NCI-H2196 (cell line): Measurements from ENCODE around the gene DDHD1.
"Not testable (repeated sequence)": the region's sequence is repeated elsewhere in the genome, so short reads cannot be mapped to it uniquely, and the experiment has no call there.

ENCODE experiments used
- DNase-seq: peaks from one replicate; lab custom pipeline; 2025; ENCODE audit not compliant: unreplicated experiment; lab: John Stamatoyannopoulos, UW

The DDHD1 gene

DNA sequence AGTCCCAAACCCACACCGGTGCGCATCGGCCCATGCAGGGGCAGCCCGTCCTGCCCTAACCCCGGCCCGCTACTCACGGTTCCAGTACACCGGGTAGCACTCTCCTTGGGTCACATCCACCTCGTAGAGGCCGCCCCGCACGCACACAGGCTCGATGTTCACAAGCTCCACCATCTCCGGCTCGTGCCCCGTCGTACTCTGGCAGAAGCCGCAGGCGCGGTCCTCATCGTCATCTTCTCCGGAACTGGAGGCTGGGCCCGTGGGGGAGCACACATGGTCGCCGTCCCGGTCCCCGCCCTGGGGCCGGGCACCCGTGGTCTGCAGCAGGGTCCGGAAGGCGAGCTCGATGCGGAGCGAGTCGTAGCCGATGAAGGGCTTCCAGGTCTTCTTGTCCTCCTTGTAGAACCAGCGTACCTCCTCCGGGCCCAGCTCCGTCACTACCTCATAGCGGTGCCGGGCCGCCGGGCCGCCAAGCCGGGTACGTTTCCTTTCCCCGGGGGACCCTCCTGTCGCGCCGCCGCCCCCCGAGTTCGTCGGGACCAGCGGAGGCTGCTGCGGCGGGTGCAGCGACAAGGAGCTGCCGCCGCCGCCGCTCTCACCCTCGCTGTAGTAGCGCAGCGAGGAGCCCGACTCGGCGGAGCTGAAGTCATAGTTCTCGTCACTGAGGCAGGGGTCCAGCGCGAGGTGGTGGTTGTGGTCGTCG, 788 bp downstream of the DDHD1 start:
- no peak for DNase-seq

DNA sequence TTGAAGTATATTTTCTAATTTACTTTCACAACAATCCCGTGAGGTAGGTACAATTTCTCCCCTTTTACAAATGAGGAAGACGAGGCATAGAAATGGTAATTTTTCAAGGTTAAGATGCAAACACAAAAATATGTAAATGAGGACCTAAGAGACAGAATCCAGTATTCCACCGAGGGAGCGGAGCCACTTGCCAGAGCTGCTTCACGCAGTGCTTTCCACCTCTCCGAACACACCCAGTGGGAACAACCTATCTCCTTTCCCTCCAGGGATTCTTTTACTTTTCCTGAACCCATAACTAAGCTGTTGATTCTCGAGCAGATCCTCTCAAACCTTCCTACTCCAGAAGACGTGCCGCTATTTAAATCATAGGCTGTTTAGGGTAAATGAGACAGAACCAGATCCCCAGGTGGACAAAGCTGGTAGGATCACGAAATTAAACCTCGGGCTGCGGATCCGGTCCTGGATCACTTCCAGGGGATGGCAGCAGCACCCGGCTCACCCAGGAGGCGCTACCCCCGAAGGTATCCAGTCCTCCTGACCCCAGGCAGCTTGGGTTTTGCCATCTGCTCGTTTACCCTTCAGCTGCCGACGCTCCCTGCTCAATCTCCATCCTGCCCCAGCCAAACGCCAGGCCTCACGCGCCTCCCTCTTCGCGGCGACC, 1.5 kb downstream of the DDHD1 start:
- peak; percentile 39 for DNase-seq

DNA sequence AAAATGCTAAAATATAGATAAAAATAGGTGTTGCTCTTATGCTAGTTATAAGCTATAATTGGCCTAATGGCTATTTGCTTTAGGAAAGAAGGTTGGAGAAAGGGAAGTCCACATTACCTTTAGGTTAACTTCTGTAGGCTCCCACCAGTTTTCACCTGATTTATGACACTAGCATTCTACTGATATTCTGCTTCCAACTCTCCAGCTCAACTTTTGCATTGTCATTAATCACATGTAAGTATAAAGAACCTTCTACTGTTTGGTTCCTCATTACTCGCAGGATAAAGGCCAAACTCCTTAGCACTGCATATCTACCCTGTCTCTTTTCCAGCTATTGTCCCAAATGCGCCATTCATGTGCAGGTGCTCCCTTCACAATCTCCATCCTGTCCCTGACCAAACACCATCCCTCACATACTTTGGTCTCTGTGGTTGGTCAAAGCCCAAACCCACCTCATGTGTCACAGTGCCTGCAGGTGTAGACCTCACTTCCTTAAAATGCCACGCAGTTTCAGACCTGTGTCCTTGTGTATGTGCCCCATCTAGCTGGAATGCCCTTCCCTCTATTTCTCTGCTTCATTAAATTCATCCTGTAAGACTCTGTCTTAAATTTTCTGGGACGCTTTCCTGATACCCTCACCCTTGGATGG, 3.3 kb downstream of the DDHD1 start:
- DNase-seq: no peak

DNA sequence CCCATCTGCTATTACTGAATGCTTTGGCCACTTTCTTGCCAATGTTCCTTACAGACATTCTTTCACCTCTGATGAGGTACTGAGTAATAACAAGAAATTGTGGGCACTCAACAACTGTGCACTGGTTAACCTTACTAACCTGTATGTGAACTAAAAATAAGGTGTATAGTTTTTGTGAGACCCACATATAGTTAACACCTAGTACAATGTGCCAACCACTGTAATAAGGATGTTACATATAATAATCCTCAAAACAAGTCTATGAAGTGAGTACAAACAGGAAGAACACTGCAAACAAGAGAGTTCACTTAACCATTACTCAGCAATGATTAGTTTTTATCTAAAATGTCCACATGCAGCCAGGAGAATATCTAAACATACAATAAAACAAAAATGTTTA, 4.5 kb downstream of the DDHD1 start:
- DNase-seq: no peak

DNA sequence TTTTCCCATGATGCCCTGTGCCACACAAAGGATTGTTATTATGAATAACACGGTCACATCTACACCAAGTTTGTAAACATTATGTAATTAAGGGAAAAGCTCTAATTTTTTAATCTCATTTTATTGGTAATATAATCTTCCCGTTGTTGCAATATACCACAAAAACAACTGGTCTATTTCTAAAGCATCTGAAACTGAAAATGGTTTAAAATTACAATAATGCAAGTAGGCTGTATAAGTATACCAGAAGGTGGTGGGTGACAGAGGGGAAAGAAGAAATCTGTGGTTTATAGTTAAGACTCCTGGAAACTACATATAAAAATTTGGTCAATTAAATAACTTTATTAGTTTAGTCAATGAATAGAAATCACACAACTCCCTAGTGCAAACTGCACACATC, 5.2 kb downstream of the DDHD1 start:
- no peak for DNase-seq

DNA sequence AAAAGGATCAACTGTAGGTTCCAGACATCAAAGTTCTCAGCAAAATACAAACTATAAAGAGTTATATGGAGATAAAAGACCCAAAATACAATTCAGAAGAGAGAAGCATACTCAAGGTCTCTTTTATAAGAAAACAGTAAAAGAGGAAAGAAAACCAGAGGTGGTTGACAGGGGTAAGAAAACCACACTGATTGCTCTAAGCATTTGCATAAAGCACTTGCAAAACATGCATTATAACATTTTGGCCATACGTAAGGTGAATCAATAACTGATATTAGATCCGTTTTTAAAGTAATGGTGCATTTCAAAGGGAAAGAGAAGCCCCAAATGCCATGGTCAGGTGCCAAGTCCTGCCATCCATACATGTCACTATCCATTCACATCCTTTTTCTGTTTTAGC, 5.9 kb downstream of the DDHD1 start:
- no peak for DNase-seq

DNA sequence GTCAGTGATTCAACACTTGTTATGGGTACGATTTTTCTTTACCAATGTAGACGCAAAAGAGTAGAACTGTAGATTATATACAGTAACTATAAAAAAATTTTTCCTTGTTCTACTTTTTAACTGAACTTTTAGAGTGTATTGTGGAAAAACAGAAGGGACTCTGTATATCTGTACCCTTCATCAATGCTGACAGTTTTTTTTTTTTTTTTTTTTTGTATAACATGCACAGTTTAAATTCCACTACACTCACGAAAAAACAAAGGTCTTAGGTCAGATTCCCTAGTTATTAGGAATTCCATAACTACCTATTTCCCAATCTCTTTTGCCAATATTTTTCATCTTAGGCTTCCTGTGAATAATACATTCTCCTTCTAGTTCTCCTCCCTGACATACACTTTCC, 6.4 kb downstream of the DDHD1 start:
- DNase-seq: no peak

DNA sequence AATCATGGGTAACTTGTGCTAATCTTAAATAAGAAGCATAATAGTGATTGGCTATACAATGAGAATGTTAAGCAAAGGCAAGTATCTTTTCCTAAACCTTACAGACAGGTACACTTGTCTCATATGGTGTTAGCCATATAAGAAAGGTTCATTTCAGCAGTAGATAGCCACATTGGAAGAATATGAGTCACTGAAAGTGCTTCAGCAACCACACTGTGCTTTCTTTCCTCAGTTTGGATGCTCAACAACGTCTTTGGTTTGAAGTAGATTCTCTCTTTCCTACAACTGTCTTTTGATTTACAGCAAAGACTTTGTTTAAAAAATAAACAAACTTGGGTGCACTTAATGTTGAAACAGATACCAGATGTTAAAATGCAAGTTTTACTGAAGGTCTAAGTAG, 8.9 kb downstream of the DDHD1 start:
- no peak for DNase-seq

DNA sequence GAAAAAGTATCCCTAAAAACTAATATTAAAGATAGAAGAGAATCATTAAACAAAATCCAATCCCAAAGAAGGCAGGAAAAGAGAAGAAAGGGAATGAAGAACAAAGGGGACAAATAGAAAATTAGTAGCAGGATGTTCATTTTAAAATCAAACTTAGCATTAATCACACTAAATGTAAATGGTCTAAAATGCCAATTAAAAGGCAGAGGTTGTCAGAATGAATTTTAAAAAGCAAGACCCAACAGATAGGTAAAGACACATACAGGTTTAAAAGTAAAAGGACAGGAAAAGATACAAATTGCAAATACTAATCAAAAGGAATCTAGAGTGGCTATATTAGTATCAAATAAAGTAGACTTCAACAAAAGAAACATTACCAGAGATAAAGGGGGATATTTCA, 12.5 kb downstream of the DDHD1 start:
- no peak for DNase-seq

DNA sequence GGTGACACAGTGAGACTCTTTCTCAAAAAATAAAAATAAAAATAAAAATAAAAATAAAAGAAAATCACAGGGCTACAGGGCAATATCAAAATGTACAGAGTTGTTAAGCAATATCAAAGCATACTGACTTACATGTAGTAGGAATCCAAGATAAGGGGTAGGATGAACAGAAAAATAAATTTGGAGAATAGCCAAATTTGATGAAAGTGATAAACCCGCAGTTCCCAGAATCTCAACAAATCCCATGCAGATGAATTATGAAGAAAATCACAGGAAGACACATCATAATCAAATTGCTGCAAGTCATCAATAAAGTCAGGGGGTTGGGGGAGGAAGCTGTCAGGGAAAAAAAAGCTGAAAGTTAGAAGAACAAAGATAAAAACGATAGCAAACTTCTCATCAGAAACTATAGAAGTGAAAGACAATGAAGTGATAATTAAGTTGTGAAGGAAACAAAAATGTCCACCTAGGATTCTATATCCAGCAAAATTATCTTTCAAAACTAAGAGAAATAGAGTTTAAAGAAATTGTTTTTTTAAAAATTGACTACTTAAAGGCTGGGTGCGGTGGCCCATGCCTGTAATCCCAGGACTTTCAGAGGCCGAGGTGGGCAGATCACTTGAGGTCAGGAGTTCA, 15.4 kb downstream of the DDHD1 start:
- DNase-seq: no peak

DNA sequence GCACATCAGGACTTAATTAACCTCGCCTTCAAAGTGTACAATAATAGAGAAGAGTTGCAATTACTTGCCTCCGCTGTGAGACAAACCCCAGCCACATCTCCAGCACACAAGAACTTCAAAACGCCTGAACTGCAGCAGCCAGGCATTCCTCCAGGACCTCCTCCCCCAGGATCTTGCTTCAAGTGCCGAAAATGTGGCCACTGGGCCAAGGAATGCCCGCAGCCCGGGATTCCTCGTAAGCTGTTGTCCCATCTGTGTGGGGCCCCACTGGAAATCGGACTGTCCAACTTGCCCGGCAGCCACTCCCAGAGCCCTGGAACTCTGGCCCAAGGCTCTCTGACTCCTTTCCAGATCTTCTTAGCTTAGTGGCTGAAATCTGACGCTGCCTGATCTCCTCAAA, 22.6 kb downstream of the DDHD1 start:
- not testable (repeated sequence) for DNase-seq

DNA sequence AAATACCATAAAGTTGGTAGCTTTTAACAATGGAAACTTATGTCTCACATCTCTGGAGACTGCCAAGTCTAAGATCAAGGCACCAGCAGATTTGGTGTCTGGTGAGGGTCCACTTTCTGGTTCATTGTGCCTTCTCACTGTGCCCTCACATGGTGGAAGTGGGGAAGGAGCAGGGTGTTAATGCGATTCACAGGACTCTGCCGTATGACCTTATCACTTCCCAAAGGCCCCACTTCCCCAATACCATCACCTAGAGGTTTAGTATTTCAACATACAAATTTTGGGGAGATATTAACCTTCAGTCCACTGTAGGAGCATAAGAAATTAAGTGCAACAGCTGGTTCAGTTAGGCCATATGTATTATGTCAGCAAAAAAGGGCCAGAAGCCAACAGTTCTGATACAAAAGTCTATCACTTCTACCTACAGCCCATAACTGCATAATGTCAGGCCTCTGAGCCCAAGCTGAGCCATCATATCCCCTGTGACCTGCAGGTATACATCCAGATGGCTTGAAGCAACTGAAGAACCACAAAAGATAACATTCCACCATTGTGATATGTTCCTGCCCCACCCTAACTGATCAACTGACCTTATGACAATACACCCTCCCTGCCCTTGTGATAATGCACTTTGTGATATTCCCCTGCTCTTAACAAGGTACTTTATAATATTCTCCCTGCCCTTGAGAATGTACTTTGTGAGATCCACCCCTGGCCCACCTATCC, 24.7 kb downstream of the DDHD1 start:
- DNase-seq: no peak

DNA sequence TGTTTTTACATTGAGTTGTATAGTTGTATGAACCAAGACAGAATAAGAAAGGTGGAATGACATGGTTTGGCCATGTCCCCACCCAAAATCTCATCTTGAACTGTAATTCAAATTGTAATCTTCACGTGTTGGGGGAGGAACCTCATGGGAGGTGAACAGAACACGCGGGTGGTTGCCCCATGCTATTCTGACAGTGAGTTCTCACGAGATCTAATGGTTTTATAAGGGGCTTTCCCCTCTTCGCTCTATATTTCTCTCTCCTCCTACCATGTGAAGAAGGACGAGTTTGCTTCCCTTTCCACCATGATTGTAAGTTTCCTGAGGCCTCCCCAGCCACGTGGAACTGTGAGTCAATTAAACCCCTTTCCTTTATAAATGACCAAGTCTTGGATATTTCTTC, 25.3 kb downstream of the DDHD1 start:
- no peak for DNase-seq

DNA sequence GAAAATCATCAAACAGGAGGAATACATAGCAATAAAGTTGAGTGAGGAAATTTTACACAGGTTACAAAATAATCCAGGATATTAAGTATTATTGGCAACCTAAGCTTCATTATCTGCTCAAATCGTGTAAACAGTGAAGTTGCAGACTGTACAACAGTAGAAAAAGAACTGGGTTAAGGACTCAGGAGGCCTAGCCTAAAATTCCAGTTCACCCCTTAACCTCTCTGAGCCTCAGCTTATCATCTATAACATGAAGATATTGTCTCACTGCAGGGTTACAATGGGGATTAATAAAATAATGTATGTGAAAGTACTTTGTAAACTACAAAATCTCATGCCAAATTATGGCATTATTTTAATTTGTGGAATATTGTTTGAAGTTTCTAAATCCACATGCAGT, 26.0 kb downstream of the DDHD1 start:
- DNase-seq: no peak

DNA sequence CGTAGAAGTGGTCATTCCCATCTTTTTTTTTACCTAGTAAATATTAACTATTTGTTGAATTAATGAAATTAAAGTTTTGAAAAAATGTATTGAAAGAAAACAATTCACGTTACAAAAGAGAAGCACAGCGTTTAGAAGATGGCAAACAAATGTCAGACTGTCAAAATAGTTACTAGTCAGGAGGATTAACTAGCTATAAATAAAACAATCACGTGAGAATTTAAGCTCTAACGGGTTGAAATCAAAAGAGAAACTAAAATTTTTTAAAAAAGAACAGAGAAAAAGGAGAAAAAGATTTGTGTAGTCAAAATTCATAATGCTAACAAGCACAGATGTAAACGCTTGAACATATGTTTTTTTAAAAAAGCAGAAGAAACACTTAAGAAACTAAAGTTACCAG, 26.4 kb downstream of the DDHD1 start:
- no peak for DNase-seq

DNA sequence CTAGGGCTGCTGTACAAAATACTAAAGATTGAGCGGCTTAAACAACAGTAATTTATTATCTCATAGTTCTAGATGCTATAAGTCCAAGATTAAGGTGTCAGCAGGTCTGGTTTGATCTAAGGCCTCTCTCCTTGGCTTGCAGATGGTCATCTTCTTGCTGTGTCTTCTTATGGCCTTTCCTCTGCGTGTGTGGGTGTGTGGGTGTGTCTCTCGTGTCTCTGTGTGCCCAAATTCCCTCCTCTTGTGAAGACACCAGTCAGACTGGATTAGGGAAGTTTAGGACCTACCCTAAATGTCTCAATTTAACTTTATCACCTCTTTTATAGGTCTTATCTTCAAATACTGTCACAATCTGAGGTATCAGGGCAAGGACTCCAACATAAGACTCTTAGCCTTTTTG, 28.3 kb downstream of the DDHD1 start:
- DNase-seq: no peak

DNA sequence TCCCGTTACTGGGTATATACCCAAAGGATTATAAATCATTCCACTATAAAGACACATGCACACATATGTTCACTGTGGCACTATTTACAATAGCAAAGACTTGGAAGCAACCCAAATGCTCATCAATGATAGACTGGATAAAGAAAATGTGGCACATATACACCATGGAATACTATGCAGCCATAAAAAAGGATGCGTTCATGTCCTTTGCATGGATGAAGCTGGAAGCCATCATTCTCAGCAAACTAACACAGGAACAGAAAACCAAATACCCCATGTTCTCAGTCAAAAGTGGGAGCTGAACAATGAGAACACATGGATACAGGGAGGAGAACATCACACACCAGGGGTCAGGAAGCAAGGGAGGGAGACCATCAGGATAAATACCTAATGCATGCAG, 31.7 kb downstream of the DDHD1 start:
- not testable (repeated sequence) for DNase-seq

DNA sequence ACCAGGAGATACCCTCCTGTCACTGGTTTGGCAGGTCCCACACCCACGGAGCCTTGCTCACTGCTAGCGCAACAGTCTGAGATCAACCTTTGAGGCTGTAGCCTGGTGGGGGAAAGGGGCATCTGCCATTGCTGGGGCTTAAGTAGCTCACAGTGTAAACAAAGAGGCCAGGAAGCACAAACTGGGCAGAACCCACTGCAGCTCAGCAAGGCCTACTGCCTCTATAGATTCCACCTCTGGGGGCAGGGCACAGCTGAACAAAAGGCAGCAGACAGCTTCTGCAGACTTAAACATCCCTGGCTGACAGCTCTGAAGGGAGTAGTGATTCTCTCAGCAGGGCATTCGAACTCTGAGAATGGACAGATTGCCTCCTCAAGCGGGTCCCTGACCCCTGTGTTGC, 35.6 kb downstream of the DDHD1 start:
- not testable (repeated sequence) for DNase-seq

DNA sequence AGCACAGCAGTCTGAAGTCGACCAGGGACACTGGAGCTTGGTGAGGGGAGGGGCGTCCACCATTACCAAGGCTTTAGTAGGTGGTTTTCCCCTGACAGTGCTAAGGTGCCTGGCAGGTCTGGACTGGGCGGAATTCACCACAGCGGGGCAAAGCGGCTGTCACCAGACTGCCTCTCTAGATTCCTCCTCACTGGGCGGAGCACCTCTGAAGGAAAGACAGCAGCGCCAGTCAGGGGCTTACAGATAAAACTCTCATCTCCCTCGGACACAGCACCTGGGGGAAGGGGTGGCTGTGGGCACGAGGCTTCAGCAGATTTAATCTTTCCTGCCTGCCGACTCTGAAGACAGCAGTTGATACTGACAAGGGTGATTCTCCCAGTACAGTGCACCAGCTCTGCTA, 39.1 kb downstream of the DDHD1 start:
- DNase-seq: no peak

DNA sequence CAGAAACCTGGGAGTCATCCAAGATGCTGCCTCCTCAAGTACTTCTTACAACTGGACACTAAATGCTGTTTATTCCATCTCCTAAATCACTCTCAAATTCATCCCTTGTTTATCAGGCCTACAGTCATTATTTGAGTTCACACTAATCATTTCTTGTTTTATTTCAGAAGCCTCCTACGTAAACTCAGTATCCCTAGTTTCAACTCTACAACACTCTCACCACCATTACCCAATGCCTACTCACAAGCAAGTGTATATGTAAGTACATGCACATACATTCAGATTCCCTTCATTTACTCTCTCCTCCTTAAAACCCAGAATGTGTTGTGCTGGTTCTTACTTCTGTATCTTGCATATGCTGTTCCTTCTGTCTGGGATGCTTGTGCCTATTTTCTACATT, 43.0 kb downstream of the DDHD1 start:
- DNase-seq: no peak
